PC-3 (cell line): ENCODE data around the gene PSTPIP2. TPM values are rescaled to one million over a fixed set of nuclear protein-coding genes. Genes with fewer than 3 reads are reported as not detected.

Source experiments
- ATAC-seq: fragments of 200-7000 bp; cut with Tn5 transposase; 2 replicates; pipeline ENCODE4 v1.9.1; 2020; ENCODE audit warnings: mild to moderate bottlenecking, moderate library complexity
- BruUV-seq: library from RNA; stranded (reverse); fragments of 400-500 nt; replicated peaks from 2 replicates; lab custom pipeline; 2021; lab: Mats Ljungman, UMichigan
- CTCF ChIA-PET: fragments of 300-600 bp; sonication (Branson Sonifier 250); formaldehyde crosslinking; loops from one replicate; lab custom pipeline; 2022; ENCODE audit warnings: antibody characterized with exemption; lab: Charles Lee
- POLR2A ChIA-PET: fragments of 300-600 bp; sonication (Branson Sonifier 250); formaldehyde crosslinking; loops from one replicate; lab custom pipeline; 2022; ENCODE audit warnings: antibody characterized with exemption; ENCODE audit not compliant: unreplicated experiment; lab: Charles Lee
- DNase-seq: peaks from one replicate; pipeline ENCODE4 v3.0.0-alpha.2; 2015
- H2AFZ ChIP-seq: fragments of 300-600 bp; sonication (generic); 2 replicates; pipeline ENCODE4 v1.6.0; 2016; ENCODE audit warnings: antibody characterized with exemption, low read length
- H3F3A ChIP-seq: fragments of 300-600 bp; sonication (generic); one replicate; pipeline ENCODE4 v1.6.0; 2017; ENCODE audit warnings: antibody characterized with exemption, low read length, control low read depth, mild to moderate bottlenecking; ENCODE audit not compliant: unreplicated experiment
- H3K27ac ChIP-seq: fragments of 300-600 bp; sonication (generic); 2 replicates; pipeline ENCODE4 v1.5.1; 2016; ENCODE audit warnings: mild to moderate bottlenecking, low read length
- H3K27me3 ChIP-seq: fragments of 300-600 bp; sonication (generic); 2 replicates; pipeline ENCODE4 v1.6.1; 2016; ENCODE audit warnings: low read length, mixed read lengths
- H3K36me3 ChIP-seq: fragments of 300-600 bp; sonication (generic); 2 replicates; pipeline ENCODE4 v1.6.1; 2016; ENCODE audit warnings: low read depth, mixed run types, low read length, mixed read lengths
- H3K4me1 ChIP-seq: fragments of 300-600 bp; sonication (generic); 2 replicates; pipeline ENCODE4 v1.5.1; 2016; ENCODE audit warnings: low read length; ENCODE audit not compliant: insufficient read depth
- H3K4me2 ChIP-seq: fragments of 300-600 bp; sonication (generic); 2 replicates; pipeline ENCODE4 v1.6.0; 2016; ENCODE audit warnings: low read length
- H3K4me3 ChIP-seq: fragments of 300-600 bp; sonication (generic); 2 replicates; pipeline ENCODE4 v1.5.1; 2016; ENCODE audit warnings: mild to moderate bottlenecking, low read length, mixed read lengths
- H3K79me2 ChIP-seq: fragments of 300-600 bp; sonication (generic); 2 replicates; pipeline ENCODE4 v1.6.1; 2017; ENCODE audit warnings: low read length, mixed read lengths
- H3K9ac ChIP-seq: fragments of 300-600 bp; sonication (generic); 2 replicates; pipeline ENCODE4 v1.6.0; 2016; ENCODE audit warnings: mild to moderate bottlenecking, low read length
- H3K9me2 ChIP-seq: fragments of 300-600 bp; sonication (generic); replicated peaks from 2 replicates; pipeline ENCODE4 v1.6.1; 2016; ENCODE audit warnings: mixed run types, low read length, mixed read lengths
- H3K9me3 ChIP-seq: fragments of 300-600 bp; sonication (generic); 2 replicates; pipeline ENCODE4 v1.6.1; 2016; ENCODE audit warnings: low read length, mixed read lengths
- H4K20me1 ChIP-seq: fragments of 300-600 bp; sonication (generic); 2 replicates; pipeline ENCODE4 v1.6.1; 2016; ENCODE audit warnings: low read length, mixed read lengths
- EZH2 ChIP-seq: fragments of 300-600 bp; sonication (generic); IDR thresholded peaks from one replicate; pipeline ENCODE4 v1.6.1; 2017; ENCODE audit warnings: antibody characterized with exemption, mild to moderate bottlenecking, low read length; ENCODE audit not compliant: unreplicated experiment
- EZH2phosphoT487 ChIP-seq: fragments of 300-600 bp; sonication (generic); IDR thresholded peaks from 2 replicates; pipeline ENCODE4 v1.6.1; 2018; ENCODE audit warnings: mild to moderate bottlenecking, antibody characterized with exemption, low read length, borderline replicate concordance
- intact Hi-C: fragments of 100-400 bp; cut with micrococcal nuclease; formaldehyde crosslinking; loops from 2 replicates; pipeline ENCODE4 v1.9.0; 2023
- total RNA-seq: library from RNA; depleted of rRNA; stranded (reverse); fragments of >200 nt; gene quantifications from 2 replicates; pipeline ENCODE4 v1.2.3, GENCODE V29; 2014
- TF ChIP-seq, protein P1 (sequence below): fragments of 300-600 bp; sonication (generic); conservative IDR thresholded peaks from 2 replicates; pipeline ENCODE4 v1.5.1; 2017; ENCODE audit warnings: antibody characterized with exemption, low read depth, mild to moderate bottlenecking, low read length

The PSTPIP2 gene
- total RNA-seq, 1 experiment from 2014 or later, result 0.11 TPM

DNA sequence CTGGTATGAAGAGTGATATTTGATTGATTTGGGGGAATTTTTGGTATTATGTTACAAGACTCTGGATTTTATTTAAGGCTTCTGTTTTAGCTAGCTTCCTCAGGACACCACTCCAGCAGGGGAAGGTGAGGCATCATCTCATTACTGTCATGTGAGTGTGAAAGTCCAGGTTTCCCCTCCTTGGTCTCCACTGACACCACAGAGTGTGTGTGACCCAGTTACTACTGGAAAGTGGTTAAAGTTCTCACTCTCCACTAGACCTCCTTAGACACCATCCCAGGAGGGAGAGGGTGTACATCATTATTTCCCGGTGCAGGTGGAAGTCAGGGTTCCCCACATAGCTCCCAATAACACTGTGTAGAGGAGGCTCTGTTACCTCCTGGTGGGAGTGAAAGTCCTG lies 69.1 kb downstream of the PSTPIP2 start:
- no peaks in the 10 kb centered on the region for H3K4me1 ChIP-seq
- H4K20me1 ChIP-seq, result no peaks in the 10 kb centered on the region
- ChIA-PET POLR2A (no interaction called here), CTCF (no interaction called here)
- H3K9me2 ChIP-seq, result no peaks in the 10 kb centered on the region
- ATAC-seq (no peak), DNase-seq (no peak)
- TF ChIP-seq EZH2phosphoT487, result no peak
- no peaks in the 10 kb centered on the region for H3K27me3 ChIP-seq
- H3F3A ChIP-seq, result no peaks in the 10 kb centered on the region
- no peaks in the 10 kb centered on the region for H3K36me3 ChIP-seq
- no peaks in the 10 kb centered on the region for H3K9me3 ChIP-seq
- no peaks in the 10 kb centered on the region for H3K79me2 ChIP-seq
- H3K27ac ChIP-seq, result no peak overlapping the region
- H3K4me2 ChIP-seq, result no peak overlapping the region
- no peak overlapping the region for H3K4me3 ChIP-seq
- H3K9ac ChIP-seq, result no peak overlapping the region
- intact Hi-C loops, result no loop called here
- no TSS peak for BruUV-seq
- no peak overlapping the region for H2AFZ ChIP-seq

DNA sequence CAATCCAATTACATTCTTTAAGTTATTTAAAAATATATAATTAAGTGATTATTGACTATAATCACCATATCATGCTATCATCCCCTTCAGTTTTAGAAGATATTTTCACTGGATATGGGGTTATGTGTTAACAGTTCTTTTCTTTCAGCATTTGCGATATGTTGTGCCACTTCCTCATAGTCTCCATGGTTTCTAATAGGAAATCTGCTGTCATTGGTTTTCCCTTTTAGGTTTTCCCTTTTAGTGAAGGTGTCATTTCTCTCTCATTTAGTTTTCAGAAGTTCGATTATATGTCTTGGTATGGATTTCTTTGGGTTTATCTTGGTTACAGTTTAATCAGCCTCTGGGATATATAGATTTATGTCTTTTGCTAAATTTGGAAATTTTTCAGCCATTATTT lies 70.2 kb downstream of the PSTPIP2 start:
- intact Hi-C loops, result no loop called here
- no peaks in the 10 kb centered on the region for H3F3A ChIP-seq
- no peak overlapping the region for H3K9ac ChIP-seq
- H3K9me3 ChIP-seq, result no peaks in the 10 kb centered on the region
- no TSS peak for BruUV-seq
- TF ChIP-seq EZH2 (no peak), EZH2phosphoT487 (no peak)
- TF ChIP-seq, protein P1, sequence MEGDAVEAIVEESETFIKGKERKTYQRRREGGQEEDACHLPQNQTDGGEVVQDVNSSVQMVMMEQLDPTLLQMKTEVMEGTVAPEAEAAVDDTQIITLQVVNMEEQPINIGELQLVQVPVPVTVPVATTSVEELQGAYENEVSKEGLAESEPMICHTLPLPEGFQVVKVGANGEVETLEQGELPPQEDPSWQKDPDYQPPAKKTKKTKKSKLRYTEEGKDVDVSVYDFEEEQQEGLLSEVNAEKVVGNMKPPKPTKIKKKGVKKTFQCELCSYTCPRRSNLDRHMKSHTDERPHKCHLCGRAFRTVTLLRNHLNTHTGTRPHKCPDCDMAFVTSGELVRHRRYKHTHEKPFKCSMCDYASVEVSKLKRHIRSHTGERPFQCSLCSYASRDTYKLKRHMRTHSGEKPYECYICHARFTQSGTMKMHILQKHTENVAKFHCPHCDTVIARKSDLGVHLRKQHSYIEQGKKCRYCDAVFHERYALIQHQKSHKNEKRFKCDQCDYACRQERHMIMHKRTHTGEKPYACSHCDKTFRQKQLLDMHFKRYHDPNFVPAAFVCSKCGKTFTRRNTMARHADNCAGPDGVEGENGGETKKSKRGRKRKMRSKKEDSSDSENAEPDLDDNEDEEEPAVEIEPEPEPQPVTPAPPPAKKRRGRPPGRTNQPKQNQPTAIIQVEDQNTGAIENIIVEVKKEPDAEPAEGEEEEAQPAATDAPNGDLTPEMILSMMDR, result no peak
- H3K36me3 ChIP-seq, result no peaks in the 10 kb centered on the region
- ChIA-PET POLR2A (no interaction called here), CTCF (no interaction called here)
- no peak overlapping the region for H3K27ac ChIP-seq
- no peaks in the 10 kb centered on the region for H3K9me2 ChIP-seq
- H4K20me1 ChIP-seq, result no peaks in the 10 kb centered on the region
- no peak overlapping the region for H3K4me2 ChIP-seq
- ATAC-seq, result no peak
- DNase-seq, result no peak
- no peak overlapping the region for H2AFZ ChIP-seq
- no peaks in the 10 kb centered on the region for H3K27me3 ChIP-seq
- H3K4me1 ChIP-seq, result no peaks in the 10 kb centered on the region
- no peak overlapping the region for H3K4me3 ChIP-seq
- no peaks in the 10 kb centered on the region for H3K79me2 ChIP-seq

DNA sequence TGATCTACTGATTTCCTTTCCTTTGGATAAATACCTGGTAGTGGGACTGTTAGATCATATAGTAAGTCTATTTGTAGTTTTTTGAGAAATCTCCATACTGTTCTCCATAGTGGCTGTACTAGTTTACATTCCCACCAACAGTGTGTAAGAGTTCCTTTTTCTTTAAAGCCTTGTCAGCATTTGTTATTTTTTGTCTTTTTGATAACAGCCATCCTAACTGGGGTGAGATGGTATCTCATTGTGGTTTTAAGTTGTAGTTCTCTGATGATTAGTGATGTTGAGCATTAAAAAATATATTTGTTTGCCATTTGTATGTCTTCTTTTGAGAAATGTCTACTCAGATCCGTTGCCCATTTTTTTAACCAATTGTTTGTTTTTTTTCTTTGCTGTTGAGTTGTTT lies 71.0 kb downstream of the PSTPIP2 start:
- H3K36me3 ChIP-seq, result no peaks in the 10 kb centered on the region
- no peaks in the 10 kb centered on the region for H3K9me2 ChIP-seq
- H3K4me2 ChIP-seq, result no peak overlapping the region
- H3K9me3 ChIP-seq, result no peaks in the 10 kb centered on the region
- no peaks in the 10 kb centered on the region for H3F3A ChIP-seq
- no peak overlapping the region for H3K27ac ChIP-seq
- no peaks in the 10 kb centered on the region for H3K79me2 ChIP-seq
- intact Hi-C loops, result no loop called here
- ChIA-PET POLR2A (no interaction called here), CTCF (no interaction called here)
- no peaks in the 10 kb centered on the region for H3K4me1 ChIP-seq
- TF ChIP-seq EZH2 (no peak), EZH2phosphoT487 (no peak)
- TF ChIP-seq, protein P1, result no peak
- no TSS peak for BruUV-seq
- DNase-seq (no peak), ATAC-seq (no peak)
- no peak overlapping the region for H3K9ac ChIP-seq
- H2AFZ ChIP-seq, result no peak overlapping the region
- no peak overlapping the region for H3K4me3 ChIP-seq
- no peaks in the 10 kb centered on the region for H3K27me3 ChIP-seq
- no peaks in the 10 kb centered on the region for H4K20me1 ChIP-seq
